A673 (cell line): ENCODE data around the gene ALDH9A1. TPM values are rescaled to one million over a fixed set of nuclear protein-coding genes. Genes with fewer than 3 reads are reported as not detected.
"Not testable (repeated sequence)": the region's sequence is repeated elsewhere in the genome, so short reads cannot be mapped to it uniquely, and the experiment has no call there.

Experiments used
- BruUV-seq: library from RNA; stranded (reverse); fragments of 400-500 nt; replicated peaks from 2 replicates; lab custom pipeline; 2021; lab: Mats Ljungman, UMichigan
- CTCF ChIA-PET: fragments of 300-600 bp; sonication (Branson Sonifier 250); formaldehyde crosslinking; loops from one replicate; lab custom pipeline; 2022; ENCODE audit warnings: antibody characterized with exemption; lab: Charles Lee
- POLR2A ChIA-PET: fragments of 300-600 bp; sonication (Branson Sonifier 250); formaldehyde crosslinking; loops from one replicate; lab custom pipeline; 2022; ENCODE audit warnings: antibody characterized with exemption; ENCODE audit not compliant: low non-redundant PET; lab: Charles Lee
- DNase-seq: peaks from one replicate; pipeline ENCODE4 v3.0.0-alpha.2; 2015; ENCODE audit warnings: low spot score
- H3K27ac ChIP-seq: fragments of 200-600 bp; sonication (generic); 2 replicates; pipeline ENCODE4 v1.5.1; 2016; ENCODE audit warnings: mixed run types, low read depth, mild to moderate bottlenecking, mixed read lengths, antibody characterized with exemption, low read length; ENCODE audit not compliant: poor library complexity, severe bottlenecking
- H3K27me3 ChIP-seq: fragments of 200-600 bp; sonication (generic); replicated peaks from 2 replicates; pipeline ENCODE4 v1.6.1; 2017; ENCODE audit warnings: mixed run types, low read depth, mild to moderate bottlenecking, mixed read lengths, antibody characterized with exemption, low read length; ENCODE audit not compliant: insufficient read depth, poor library complexity
- H3K36me3 ChIP-seq: fragments of 200-600 bp; sonication (generic); 2 replicates; pipeline ENCODE4 v1.6.1; 2016; ENCODE audit warnings: mixed run types, mild to moderate bottlenecking, mixed read lengths, antibody characterized with exemption, low read length; ENCODE audit not compliant: insufficient read depth, poor library complexity, severe bottlenecking
- H3K4me1 ChIP-seq: fragments of 200-600 bp; sonication (generic); 2 replicates; pipeline ENCODE4 v1.6.1; 2017; ENCODE audit warnings: mixed run types, mild to moderate bottlenecking, mixed read lengths, antibody characterized with exemption, low read length; ENCODE audit not compliant: insufficient read depth, poor library complexity, severe bottlenecking
- H3K4me3 ChIP-seq: fragments of 200-600 bp; sonication (generic); 2 replicates; pipeline ENCODE4 v1.5.1; 2016; ENCODE audit warnings: low read depth, mixed run types, mild to moderate bottlenecking, mixed read lengths, low read length; ENCODE audit not compliant: poor library complexity, severe bottlenecking
- H3K9me3 ChIP-seq: fragments of 200-600 bp; sonication (generic); 2 replicates; pipeline ENCODE4 v1.6.1; 2016; ENCODE audit warnings: mixed run types, low read depth, mild to moderate bottlenecking, mixed read lengths, antibody characterized with exemption, low read length; ENCODE audit not compliant: poor library complexity, severe bottlenecking
- EZH2 ChIP-seq: fragments of 200-600 bp; sonication (generic); IDR thresholded peaks from 2 replicates; pipeline ENCODE4 v1.6.1; 2017; ENCODE audit warnings: borderline replicate concordance, low read depth, mild to moderate bottlenecking, mixed read lengths, antibody characterized with exemption, low read length; ENCODE audit not compliant: poor library complexity, severe bottlenecking
- intact Hi-C: fragments of 100-400 bp; cut with micrococcal nuclease; formaldehyde crosslinking; loops from one replicate; pipeline ENCODE4 v1.10.0; 2022; ENCODE audit not compliant: unreplicated experiment
- total RNA-seq: library from RNA; stranded (reverse); gene quantifications from 2 replicates; pipeline ENCODE4 v1.2.3, GENCODE V29; 2021
- TF ChIP-seq, protein P1 (sequence below): fragments of 300-800, 200-600 bp; sonication (generic); conservative IDR thresholded peaks from 2 replicates; pipeline ENCODE4 v1.5.1; 2017; ENCODE audit warnings: low read depth, mild to moderate bottlenecking, antibody characterized with exemption, low read length, moderate library complexity, mixed read lengths

The ALDH9A1 gene
- total RNA-seq, 1 experiment from 2014 or later, result 83.0 TPM

DNA sequence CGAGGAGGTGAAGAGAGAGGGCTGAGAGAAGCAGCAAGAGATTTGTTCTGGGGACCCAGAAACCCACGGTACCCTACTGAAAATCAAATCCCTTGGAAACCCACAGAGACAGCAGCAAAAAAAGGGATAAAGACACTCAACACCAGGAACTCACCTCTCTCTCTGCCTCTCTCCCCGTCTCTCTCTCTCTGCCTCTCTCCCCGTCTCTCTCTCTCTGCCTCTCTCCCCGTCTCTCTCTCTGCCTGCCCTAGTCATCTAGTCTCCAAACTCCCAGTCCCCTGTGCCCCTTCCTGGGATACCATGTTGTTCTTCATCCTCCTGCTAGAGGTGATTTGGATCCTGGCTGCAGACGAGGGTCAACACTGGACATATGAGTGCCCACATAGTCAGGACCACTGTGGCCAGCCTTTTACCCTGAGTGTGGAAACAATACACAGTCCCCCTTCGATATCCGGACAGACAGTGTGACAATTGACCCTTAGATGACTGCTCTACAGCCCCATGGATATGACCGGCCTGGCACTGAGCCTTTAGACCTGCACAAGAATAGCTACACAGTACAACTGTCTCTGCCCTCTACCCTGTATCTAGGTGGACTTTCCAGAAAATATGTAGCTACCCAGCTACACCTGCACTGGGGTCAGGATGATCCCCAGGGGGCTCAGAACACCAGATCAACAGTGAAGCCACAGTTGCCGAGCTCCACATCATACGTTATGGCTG, 9.8 kb upstream of the ALDH9A1 start:
- POLR2A ChIA-PET, result interaction anchor here (0.5 kb wide), 1 partner anchor 52 kb away, joined by 6 read pairs; no protein-coding TSS in a partner anchor
- TF ChIP-seq EZH2, result no peak
- TF ChIP-seq, protein P1, sequence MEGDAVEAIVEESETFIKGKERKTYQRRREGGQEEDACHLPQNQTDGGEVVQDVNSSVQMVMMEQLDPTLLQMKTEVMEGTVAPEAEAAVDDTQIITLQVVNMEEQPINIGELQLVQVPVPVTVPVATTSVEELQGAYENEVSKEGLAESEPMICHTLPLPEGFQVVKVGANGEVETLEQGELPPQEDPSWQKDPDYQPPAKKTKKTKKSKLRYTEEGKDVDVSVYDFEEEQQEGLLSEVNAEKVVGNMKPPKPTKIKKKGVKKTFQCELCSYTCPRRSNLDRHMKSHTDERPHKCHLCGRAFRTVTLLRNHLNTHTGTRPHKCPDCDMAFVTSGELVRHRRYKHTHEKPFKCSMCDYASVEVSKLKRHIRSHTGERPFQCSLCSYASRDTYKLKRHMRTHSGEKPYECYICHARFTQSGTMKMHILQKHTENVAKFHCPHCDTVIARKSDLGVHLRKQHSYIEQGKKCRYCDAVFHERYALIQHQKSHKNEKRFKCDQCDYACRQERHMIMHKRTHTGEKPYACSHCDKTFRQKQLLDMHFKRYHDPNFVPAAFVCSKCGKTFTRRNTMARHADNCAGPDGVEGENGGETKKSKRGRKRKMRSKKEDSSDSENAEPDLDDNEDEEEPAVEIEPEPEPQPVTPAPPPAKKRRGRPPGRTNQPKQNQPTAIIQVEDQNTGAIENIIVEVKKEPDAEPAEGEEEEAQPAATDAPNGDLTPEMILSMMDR, result no peak
- H3K9me3 ChIP-seq, result no peaks in the 10 kb centered on the region

DNA sequence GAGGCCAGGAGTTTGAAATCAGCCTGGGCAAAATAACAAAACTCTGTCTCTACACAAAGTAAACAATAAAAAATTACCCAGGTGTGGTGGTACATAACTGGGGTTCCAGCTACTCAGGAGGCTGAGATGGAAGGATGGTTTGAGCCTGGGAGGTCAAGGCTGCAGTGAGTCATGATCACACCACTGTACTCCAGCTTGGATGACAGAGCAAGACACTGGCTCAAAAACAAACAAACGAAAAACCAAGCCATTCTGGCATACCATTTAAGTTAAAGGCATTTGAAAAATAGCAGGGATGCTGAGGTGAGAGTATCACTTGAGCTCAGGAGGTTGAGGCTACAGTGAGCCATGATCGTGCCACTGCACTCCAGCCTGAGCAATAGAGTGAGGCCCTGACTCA, 5.3 kb upstream of the ALDH9A1 start:
- Histone ChIP-seq H3K4me1 (no peaks in the 10 kb centered on the region), H3K9me3 (no peaks in the 10 kb centered on the region), H3K27me3 (no peaks in the 10 kb centered on the region), H3K27ac (no peak overlapping the region), H3K36me3 (no peaks in the 10 kb centered on the region), H3K4me3 (no peak overlapping the region)
- intact Hi-C loops, result no loop called here
- DNase-seq, result no peak
- no peak for TF ChIP-seq EZH2
- TF ChIP-seq, protein P1, result no peak
- ChIA-PET POLR2A (no interaction called here), CTCF (no interaction called here)
- BruUV-seq, result no TSS peak

More for the DNA sequence above, 9.8 kb upstream of the ALDH9A1 start:
- H3K27ac ChIP-seq, result no peak overlapping the region
- no peaks in the 10 kb centered on the region for H3K4me1 ChIP-seq
- CTCF ChIA-PET, result interaction anchor here (0.9 kb wide), 1 partner anchor 10 kb away, joined by 6 read pairs; the partner anchor contains the start of gene ALDH9A1
- no peaks in the 10 kb centered on the region for H3K36me3 ChIP-seq
- BruUV-seq, result no TSS peak
- DNase-seq, result no peak
- no peaks in the 10 kb centered on the region for H3K27me3 ChIP-seq
- intact Hi-C loops, result no loop called here
- no peak overlapping the region for H3K4me3 ChIP-seq

DNA sequence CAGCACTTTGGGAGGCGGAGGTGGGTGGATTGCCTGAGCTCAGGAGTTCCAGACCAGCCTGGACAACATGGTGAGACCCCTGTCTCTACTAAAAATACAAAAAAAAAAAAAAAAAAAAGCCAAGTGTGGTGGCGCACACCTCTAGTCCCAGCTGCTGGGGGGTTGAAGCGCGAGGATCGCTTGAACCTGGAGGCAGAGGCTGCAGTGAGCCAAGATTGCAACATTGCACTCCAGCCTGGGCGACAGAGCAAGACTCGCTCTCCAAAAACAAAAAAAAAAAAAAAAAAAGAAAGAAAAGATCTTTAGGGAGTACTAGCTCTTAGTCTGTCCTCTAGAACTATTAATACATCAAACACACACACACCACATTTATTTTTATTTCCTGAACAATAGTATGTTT, 3.6 kb upstream of the ALDH9A1 start:
- H3K27me3 ChIP-seq, H3K4me1 ChIP-seq, BruUV-seq, DNase-seq, H3K36me3 ChIP-seq, POLR2A ChIA-PET, H3K27ac ChIP-seq, H3K9me3 ChIP-seq, CTCF ChIA-PET, intact Hi-C loops, H3K4me3 ChIP-seq: not testable (repeated sequence)
